Kidney glomerular epithelial cell (primary cell): Measurements from ENCODE around the gene NUDT13.

Experiments
- DNase-seq: peaks from one replicate; lab custom pipeline; 2025; lab: John Stamatoyannopoulos, UW

The NUDT13 gene

GRCh38 chr10:73110345-73110849 is at the start of gene NUDT13:
NUDT13 (plus strand) TSS chr10:73110455; CDS start chr10:73114366, 3,911 bp downstream.
- DNase-seq, result peak; percentile 82

DNA sequence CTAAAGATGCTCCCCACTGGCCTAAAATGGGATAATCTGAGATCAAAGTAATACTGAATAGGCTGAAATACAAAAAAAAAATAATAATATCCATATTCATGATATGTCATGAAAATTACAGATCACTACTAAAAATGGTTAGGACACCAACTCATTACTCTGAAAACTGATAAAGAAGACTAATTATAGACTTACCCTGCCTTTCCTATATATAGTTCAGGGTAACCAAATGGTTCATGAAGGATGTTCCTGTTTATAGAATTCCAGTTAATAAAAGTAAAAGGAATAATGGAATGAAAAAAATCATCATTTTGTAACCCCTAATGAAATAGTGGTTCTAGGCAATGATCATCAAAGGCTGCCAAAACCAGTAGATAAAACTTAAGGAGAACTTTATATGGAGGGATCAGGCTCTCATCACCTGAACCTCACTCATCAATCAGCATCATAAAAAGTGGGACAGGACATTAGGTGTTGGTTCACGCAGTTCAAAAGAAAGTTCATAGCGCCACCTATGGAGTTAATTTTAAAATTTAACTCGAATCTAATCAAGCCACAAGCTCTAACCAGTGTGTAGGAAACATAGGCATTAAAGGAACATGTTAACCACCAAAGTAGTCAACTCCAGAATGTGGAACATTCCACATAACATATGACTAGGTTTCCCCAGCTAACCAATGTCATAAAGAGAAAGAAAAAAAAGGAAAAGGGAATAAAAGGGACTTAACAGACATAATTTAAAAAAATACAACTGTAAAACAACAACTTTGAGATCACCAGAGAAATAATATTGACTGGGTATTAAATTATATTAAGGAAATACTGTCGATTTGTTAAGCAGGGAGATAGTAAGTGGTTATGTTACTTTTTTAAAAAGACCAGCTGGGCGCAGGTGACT is 49.3 kb upstream of the NUDT13 start:
- peak; percentile 27 for DNase-seq

DNA sequence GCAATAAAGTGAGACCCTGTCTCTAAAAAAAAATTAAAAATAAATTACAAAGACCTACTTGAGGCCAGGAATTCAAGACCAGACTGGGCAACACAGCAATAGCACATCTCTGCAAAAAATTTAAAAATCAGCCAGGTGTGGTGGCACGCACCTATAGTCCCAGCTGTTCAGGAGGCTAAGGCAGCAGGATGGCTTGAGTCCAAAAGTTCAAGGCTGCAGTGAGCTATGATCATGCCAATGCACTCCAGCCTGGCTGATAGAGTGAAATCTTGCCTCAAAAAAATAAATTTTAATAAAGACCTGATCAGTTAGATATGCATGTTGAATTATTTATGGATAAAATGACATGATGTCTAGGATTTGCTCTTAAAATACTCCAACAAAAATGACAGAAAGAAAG is 48.5 kb upstream of the NUDT13 start:
- no peak for DNase-seq

DNA sequence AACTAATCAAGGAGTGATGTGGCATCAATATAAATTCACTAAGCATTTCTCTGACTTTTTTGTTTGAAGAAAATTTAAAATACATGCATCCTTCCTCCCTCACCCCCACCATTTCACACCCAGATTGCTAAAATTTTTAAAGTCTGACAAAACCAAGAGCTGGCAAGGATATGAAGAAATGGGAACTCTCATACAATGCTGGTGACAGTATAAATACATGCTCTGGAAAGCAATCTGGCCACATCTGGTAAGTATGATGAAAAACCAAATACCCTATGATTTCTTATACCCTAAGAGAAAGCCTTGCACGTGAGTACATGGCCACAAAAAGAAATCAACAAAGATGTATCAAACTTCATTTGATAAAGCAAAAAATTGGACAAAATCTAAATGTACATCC is 44.8 kb upstream of the NUDT13 start:
- DNase-seq, result no peak

- no peak for DNase-seq
Observed at GRCh38 chr10:73073627-73074026, 36.6 kb upstream of the NUDT13 start.

GRCh38 chr10:73075829-73076228 is 34.4 kb upstream of the NUDT13 start:
- DNase-seq, result no peak

DNA sequence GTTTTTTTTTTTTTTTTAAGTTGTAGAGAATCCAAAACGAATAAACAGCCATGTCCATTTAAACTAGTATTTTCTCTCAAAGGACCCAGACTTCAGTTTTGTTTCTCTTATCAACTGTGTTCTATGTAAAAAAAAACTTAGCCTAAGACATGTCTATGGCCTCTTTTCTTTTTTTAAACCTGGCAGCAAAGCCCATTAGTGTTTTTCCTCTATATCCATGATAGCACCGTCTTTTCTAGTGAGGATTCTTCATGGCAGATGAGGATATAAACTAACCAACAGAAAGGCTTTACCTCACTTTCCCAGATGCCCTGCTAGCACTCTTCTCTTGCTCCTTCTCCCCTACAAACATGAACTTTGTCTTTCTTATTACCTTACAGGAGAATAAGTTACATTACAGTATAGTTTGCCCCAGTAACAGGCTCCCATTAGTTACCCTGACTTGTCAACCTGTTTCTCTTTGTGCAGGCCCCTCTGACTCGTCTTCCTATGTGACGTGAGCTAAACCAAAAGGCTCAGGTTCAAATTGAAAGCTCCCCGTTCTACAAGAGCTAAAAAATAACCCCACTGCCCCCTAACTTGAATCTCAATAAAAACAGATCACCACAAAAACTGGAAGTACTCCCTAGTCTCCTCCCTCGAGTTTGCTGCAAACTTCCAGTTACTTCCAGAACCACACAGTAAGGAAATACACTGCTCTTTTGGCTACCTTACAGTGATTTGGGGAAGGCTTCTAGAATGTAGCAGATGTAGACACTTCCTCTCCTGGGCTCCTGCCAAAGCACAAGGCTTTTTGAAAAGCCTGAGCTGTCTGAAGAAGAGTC is 33.7 kb upstream of the NUDT13 start:
- no peak for DNase-seq

DNA sequence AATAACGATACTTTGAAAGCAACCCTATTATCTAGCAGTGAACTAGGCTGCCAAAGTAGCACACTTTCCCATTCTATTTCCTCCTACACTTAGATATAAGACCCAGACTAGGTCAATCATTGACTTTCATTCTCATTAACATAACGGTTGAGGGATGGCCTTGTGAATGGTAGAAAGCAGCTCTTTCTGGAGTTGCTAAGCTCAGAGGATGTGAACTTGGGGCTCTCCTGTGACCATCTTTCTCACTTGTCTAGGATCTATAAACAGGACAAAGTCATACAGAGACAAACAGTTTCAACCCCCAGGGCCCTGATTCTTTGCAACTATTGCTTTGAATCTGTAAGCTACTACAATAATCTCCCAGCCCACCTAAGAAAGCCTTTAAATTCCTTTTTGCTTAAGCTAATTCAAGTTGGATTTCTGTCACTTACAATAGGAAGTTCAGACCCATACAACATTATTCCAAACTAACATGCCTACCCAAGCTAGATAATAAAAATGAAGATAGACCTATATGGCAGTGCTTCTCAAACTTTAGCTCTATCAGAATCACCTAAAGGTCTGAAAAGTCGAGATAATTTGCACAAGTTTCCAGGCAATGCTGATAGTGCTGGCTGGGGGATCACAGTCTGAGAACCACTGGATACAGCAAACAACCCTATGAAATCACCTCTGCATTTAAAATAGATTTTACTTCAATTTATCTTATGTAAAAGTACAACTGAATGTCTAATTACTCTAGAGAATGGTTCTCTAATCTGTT is 30.3 kb upstream of the NUDT13 start:
- DNase-seq, result no peak

DNA sequence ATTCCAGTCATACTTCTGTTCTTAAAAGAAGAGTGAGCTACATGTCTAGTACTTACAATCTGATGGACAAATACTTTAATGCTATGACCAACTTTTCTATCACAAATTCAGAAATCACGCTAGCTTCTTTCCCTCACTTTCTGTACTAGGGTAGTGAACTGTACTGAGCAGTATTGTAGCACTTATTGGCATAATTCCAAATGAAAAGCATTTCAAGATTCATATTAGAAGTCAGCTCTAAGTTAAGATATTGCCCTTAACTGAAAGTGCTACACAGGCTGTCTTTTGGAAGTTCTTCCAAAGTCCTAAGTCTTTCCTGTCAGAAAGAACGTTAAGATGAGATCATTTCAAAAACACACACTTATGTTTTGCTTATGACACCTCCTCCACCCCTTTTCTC is 27.0 kb upstream of the NUDT13 start:
- no peak for DNase-seq

DNA sequence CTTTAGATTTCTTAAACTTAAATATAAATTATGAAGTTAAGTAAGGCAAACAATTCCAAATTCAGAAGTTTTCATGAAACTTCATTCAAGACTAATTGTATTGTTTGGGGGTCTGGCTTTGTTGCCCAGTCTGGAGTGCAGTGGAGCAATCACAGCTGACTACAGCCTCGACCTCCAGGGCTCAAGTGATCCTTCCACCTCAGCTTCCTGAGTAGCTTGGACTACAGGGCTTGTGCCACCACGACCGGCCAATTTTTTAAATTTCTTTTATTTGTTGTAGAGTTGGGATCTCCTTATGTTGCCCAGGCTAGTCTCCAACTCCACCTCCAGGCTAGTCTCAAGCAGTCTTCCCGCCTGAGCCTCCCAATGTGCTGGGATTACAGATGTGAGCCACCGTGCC is 26.0 kb upstream of the NUDT13 start:
- DNase-seq, result no peak

DNA sequence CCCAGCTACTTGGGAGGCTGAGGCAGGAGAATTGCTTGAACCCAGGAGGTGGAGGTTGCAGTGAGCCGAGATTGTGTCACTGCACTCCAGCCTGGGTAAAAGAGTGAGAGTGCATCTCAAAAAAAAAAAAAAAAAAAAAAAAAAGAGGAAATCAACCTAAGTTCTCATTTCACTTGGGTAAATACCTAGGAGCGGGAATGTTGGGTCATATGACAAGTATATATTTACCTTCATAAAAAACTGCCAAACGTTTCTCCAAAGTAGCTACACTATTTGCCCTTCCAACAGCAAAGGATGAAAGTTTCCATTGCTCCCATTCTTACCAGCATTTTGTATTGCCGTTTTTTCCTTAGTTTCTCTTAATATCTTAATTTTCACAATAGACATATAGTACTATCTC is 23.4 kb upstream of the NUDT13 start:
- DNase-seq, result no peak

DNA sequence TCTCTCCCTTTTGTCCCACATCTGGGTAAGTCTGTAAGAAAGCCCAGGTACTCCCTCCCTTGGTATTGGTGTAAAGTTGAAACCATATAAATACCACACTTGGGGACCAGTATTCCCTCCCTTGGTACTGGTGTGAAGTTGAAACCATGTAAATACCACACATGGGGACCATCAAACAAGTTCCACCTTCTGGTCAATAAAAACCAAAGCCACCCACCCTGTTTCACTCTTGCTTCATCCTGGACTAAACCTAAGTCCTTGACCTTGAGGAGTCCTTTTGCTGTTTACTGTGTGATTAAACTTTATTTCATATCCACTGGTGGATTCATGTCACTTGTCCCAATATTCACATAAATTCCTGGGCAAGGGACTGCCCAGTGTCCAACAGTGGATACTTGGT is 22.0 kb upstream of the NUDT13 start:
- DNase-seq, result no peak

GRCh38 chr10:73092830-73093229 is 17.4 kb upstream of the NUDT13 start:
- DNase-seq, result no peak

DNA sequence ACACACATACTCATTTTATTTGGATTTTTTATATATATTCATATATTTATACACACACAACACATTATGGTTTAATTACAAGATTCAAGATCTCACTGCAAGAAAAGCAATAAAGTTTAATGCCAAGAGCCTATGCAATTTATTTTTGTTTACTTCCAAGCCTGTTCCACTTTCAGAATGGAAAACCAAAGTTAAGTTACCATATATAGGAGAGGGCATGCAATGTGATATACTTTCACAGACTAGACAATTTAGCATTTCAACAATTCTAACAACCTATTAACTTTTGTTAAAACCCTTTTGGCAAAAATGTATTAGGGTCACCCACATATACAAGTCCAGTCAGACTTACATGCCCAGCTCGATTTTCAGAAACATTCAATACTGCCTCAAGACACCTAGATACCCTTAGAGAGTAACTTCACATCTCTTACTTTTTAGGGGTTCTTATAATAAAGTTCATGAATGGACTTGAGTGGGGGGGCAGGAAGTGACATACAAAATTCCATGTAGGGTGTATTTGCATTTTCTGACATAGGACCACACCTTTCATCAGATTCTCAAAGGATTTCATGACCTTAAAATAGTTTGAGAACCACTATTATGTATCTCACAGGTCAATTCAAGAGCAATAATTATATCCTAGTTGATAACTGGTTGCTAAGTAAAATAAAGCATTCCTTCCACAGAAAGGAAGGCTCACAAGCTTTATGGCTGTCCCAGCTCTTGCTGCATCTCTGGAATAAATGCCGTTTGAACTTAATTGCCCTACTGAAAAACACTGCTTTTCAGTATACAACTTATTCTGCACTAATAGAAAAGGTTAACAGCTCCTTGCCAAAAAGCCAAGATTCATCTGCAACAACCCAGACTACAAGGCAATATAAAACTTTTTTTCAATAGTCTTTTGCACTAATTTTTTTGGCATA is 16.1 kb upstream of the NUDT13 start:
- peak; percentile 50 for DNase-seq

GRCh38 chr10:73094986-73095480 is 15.2 kb upstream of the NUDT13 start:
- DNase-seq, result no peak

GRCh38 chr10:73095481-73096021 is 14.7 kb upstream of the NUDT13 start:
- DNase-seq, result peak; percentile 65

- peak; percentile 41 for DNase-seq
Observed at GRCh38 chr10:73096041-73096448, 14.2 kb upstream of the NUDT13 start.

DNA sequence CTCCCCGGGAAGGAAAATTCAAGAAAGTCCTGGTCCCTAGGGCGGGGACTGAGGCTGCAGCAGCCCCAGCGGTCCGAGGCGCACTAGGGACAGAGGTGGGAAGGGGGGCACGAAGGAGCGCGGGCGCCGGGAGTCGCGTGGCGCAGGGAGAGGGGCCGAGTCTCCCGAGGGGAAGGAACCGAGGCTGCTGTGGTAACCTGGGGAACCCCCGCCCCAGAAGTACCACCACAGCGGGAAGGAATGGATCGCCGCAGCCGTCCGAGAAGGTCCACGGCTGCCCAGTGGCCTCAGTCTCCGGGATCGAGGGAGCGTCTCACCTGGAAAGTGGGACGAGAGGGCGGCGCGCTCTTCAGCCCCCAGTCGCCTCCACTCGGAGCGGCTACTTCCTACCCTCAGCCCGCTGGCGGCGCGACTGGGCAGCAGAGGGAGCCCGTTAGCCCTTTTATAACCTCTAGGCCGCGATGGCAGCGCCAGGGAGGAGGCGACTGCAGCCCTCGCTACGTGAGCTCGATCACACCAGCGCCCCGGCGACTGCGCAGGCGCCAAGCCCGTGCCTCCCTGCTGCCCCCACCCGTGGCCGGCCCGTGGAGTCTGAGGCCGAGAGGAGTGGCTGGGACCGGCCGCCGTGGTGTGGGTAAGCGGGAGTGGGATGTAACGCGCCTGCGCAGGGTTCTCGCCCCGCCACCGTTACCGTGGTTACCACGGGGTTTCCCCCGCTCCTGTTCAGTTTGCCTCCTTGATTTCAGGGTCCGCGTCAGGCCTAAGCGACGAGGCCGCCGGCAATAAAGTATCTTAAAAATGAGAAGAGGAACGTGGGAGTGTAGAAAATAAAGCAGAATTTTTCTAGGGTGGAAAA is 13.6 kb upstream of the NUDT13 start, which contains the start of gene P4HA1:
Gene P4HA1 (minus strand): TSS at position 418 of the 856 bp plus-strand sequence. CDS start 21,983 bp downstream, outside the sequence.
- DNase-seq, result peak; percentile 97

DNA sequence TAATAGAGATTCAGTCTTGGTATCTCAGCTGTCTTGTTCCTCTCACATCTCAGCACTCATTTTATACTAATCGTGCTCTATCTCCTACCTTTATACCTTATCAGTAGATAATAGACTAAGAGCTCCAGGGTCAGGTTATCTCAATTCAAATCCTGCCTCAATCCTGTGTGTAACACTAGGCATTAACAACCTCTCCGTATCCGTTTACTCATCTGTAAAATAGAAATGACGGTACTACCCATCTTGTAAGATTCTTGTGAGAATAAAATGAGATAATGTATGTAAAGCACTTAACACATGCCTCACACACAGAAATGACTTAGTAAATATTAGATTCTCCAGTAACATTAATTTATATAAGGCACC is 13.0 kb upstream of the NUDT13 start:
- DNase-seq, result no peak
